Activated CD4-positive, alpha-beta T cell treated with anti-CD3 and anti-CD28 coated beads for 48 hours (primary cell): Measurements from ENCODE around the gene TMEM88.
"Not testable (repeated sequence)": the region's sequence is repeated elsewhere in the genome, so short reads cannot be mapped to it uniquely, and the experiment has no call there.

Experiments
- DNase-seq: peaks from one replicate; pipeline ENCODE4 v3.0.0-alpha.2; 2020

Gene TMEM88

GRCh38 chr17:7856811-7857712 lies 2.2 kb downstream of the TMEM88 start, which contains the start of gene NAA38:
NAA38 (minus strand) TSS chr17:7857559; CDS start chr17:7857463, 96 bp downstream.
- peak; percentile 95 for DNase-seq

- peak; percentile 92 for DNase-seq
Measured at GRCh38 chr17:7857713-7858521, 3.1 kb downstream of the TMEM88 start, which contains the start of gene CYB5D1. CYB5D1 (plus strand) TSS chr17:7858003; CDS start chr17:7858135, 132 bp downstream.

- peak; percentile 65 for DNase-seq
Measured at GRCh38 chr17:7858522-7858810, 3.6 kb downstream of the TMEM88 start.

- DNase-seq: no peak
Measured at GRCh38 chr17:7859028-7859427, 4.2 kb downstream of the TMEM88 start.

DNA sequence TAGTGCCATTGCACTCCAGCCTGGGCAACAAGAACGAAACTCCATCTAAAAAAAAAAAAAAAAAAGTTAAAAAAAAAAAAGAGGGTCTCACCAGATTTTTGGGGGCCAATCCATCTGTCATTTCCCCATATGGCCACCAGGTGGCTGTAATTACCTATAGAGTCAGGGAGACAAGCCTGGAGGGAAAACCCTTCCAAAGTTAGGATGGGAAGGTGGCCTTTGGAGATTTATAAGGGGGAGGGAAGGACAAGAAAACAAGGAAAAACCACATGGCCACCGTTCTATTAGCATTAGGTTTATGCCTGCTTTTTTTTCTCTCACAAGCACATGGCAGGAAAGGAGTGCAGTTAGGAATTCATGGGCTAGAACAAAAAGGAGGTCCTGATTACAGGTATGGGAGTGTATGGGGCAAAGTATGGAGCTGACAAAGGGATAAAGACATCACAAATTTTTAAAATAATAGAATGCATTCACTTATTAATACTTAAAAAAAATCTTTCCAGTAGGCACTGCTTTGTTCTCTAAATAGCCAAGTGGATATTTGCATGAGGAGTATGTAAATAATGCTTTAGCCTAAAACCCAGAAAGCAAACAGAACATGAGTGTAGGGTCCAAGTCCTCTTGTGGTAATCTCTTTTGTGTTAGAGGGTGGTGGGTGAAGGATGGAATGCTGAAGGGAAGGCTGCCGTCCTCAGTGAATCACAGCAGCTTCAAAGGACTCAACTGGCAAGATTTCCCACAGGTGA lies 8.0 kb downstream of the TMEM88 start:
- DNase-seq: no peak

DNA sequence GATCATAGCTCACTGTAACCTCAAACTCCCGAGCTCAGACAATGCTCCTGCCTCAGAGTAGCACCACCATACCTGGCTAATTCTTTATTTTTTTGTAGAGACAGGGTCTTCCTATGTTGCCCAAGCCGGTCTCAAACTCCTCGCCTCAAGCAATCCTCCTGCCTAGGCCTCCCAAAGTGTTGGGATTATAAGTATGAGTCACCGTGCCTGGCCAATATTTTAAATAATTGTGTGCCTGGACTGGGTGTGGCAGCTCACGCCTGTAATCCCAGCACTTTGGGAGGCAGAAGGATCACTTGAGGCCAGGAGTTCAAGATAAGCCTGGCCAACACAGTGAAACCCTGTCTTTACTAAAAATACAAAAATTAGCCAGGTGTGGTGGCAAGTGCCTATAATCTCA lies 9.5 kb downstream of the TMEM88 start:
- not testable (repeated sequence) for DNase-seq

GRCh38 chr17:7864995-7865650 lies 10.3 kb downstream of the TMEM88 start:
- DNase-seq: no peak

DNA sequence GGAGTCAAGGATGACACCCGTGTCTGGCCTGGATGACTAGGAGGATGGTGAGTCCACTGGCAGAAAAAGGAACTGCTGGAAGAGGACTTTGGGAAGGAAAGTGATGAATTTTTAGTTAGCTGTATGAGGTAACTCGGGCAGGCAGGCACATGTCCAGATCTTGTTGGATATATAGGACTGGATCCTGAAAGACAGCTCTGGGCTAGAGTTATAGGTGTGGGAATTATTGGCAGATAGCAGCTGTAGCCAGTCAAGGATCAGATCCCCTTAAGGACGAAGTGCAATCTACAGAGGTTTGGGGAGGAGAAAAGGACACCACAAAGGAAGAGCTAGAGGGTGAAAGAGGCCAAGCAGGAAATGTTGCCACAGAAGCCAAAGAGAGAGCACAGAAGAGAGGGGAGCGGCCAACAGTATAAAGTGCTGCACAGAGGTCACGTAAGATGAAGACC lies 13.0 kb downstream of the TMEM88 start:
- no peak for DNase-seq

DNA sequence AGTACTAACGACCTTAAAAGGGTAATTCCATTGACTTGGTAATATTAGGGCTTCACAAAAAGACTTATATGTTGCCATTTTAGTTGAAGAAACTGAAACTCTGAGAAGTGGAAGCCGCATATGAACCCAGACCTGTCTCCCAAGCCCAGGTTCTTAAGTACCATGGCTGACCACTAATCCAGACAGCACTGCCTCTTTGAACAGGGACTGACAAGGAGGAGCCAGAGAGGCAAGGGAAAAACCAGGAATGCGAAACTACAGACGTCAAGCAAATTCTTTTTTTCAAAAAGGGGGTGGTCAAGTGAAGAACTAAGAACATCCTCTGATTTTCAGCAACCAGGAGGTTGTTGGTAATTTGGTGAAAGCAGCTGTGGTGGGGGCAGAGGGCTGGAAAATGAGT lies 18.2 kb downstream of the TMEM88 start:
- no peak for DNase-seq

- DNase-seq: no peak
Measured at GRCh38 chr17:7875804-7876370, 21.0 kb downstream of the TMEM88 start.

DNA sequence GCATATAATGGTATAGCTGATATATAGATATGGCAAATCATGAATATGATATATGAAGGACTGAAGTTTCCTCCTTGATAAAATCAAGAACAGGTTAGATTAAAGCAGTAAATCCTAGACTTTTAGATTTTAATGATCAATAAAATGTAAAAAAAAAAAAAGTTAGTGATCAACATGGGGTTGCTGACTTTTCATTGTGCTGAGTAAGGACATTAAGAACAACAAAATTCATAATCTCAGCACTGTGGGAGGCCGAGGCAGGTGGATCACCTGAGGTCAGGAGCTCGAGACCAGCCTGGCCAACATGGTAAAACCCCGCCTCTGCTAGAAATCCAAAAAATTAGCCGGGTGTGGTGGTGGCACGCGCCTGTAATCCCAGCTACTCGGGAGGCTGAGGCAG lies 23.4 kb downstream of the TMEM88 start:
- no peak for DNase-seq

GRCh38 chr17:7880076-7880868 lies 25.4 kb downstream of the TMEM88 start:
- no peak for DNase-seq

- DNase-seq: no peak
Measured at GRCh38 chr17:7881276-7882054, 26.6 kb downstream of the TMEM88 start.

- peak; percentile 32 for DNase-seq
Measured at GRCh38 chr17:7882068-7882467, 27.2 kb downstream of the TMEM88 start.

GRCh38 chr17:7882629-7883028 lies 27.8 kb downstream of the TMEM88 start:
- no peak for DNase-seq

DNA sequence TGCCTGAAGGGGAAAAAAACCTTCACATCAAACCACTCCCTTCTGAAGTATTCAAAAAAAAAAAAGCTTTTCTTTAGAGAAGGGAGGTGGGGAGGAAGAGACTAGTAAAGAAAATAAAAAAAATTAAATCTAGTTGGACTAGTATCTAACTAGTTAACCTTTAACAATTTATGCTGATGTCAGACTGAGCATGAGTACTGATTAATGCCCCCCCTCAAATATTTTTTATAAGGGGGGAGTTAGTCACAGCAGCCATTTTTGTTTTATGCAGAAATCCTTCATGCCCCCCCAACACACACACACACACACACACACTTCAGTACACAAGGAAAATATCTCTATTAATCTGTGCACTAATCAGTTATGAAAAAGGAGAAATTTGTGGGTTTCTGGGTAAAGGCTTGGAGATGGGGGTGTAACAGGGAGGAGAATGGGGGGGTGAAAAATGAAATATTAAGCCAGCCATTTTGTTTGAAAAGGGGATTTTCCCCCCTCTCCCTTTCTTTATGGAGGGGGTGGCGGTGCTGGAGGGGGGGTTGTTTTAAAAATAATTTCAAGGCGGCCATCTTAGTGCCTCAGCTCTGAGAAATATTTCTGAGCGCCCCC lies 29.0 kb downstream of the TMEM88 start:
- peak; percentile 43 for DNase-seq

GRCh38 chr17:7884581-7885366 lies 29.9 kb downstream of the TMEM88 start:
- peak; percentile 31 for DNase-seq

- DNase-seq: peak; percentile 58
Measured at GRCh38 chr17:7885367-7886226, 30.7 kb downstream of the TMEM88 start.
